GF-D8 (cell line): Measurements from ENCODE around the gene IGSF21.
"Not testable (repeated sequence)": the region's sequence is repeated elsewhere in the genome, so short reads cannot be mapped to it uniquely, and the experiment has no call there.

Experiments used
- DNase-seq: peaks from one replicate; lab custom pipeline; 2025; lab: John Stamatoyannopoulos, UW

IGSF21 gene

GRCh38 chr1:18404460-18404859 is 296.9 kb downstream of the IGSF21 start:
- DNase-seq, result no peak

- DNase-seq, result no peak
Measured at GRCh38 chr1:18407166-18408045, 299.8 kb downstream of the IGSF21 start.

GRCh38 chr1:18408656-18409370 is 301.2 kb downstream of the IGSF21 start:
- DNase-seq, result no peak

GRCh38 chr1:18409609-18410237 is 302.1 kb downstream of the IGSF21 start:
- no peak for DNase-seq

- no peak for DNase-seq
Measured at GRCh38 chr1:18410407-18410806, 302.8 kb downstream of the IGSF21 start.

- DNase-seq, result no peak
Measured at GRCh38 chr1:18411321-18411720, 303.7 kb downstream of the IGSF21 start.

- no peak for DNase-seq
Measured at GRCh38 chr1:18411820-18412641, 304.4 kb downstream of the IGSF21 start.

- DNase-seq, result no peak
Measured at GRCh38 chr1:18412882-18413353, 305.3 kb downstream of the IGSF21 start.

- DNase-seq, result no peak
Measured at GRCh38 chr1:18413541-18414305, 306.1 kb downstream of the IGSF21 start.

GRCh38 chr1:18414321-18414720 is 306.7 kb downstream of the IGSF21 start:
- no peak for DNase-seq

- no peak for DNase-seq
Measured at GRCh38 chr1:18414872-18415447, 307.4 kb downstream of the IGSF21 start.

- DNase-seq, result no peak
Measured at GRCh38 chr1:18415448-18416027, 307.9 kb downstream of the IGSF21 start.

GRCh38 chr1:18416126-18416525 is 308.5 kb downstream of the IGSF21 start:
- DNase-seq, result not testable (repeated sequence)

GRCh38 chr1:18417316-18418269 is 310.0 kb downstream of the IGSF21 start:
- DNase-seq, result no peak

- DNase-seq, result no peak
Measured at GRCh38 chr1:18419113-18419844, 311.7 kb downstream of the IGSF21 start.

GRCh38 chr1:18419845-18420184 is 312.2 kb downstream of the IGSF21 start:
- no peak for DNase-seq

GRCh38 chr1:18422076-18422777 is 314.6 kb downstream of the IGSF21 start:
- DNase-seq, result no peak

GRCh38 chr1:18422954-18423353 is 315.4 kb downstream of the IGSF21 start:
- DNase-seq, result no peak
